ENCODE results near the gene RALGAPA2. TPM values are rescaled to one million over a fixed set of nuclear protein-coding genes. Genes with fewer than 3 reads are reported as not detected.
A peak's percentile ranks its signal among the peaks of the same experiment; 100 is the strongest.

Gene RALGAPA2
- 52.0 TPM for total RNA-seq

DNA sequence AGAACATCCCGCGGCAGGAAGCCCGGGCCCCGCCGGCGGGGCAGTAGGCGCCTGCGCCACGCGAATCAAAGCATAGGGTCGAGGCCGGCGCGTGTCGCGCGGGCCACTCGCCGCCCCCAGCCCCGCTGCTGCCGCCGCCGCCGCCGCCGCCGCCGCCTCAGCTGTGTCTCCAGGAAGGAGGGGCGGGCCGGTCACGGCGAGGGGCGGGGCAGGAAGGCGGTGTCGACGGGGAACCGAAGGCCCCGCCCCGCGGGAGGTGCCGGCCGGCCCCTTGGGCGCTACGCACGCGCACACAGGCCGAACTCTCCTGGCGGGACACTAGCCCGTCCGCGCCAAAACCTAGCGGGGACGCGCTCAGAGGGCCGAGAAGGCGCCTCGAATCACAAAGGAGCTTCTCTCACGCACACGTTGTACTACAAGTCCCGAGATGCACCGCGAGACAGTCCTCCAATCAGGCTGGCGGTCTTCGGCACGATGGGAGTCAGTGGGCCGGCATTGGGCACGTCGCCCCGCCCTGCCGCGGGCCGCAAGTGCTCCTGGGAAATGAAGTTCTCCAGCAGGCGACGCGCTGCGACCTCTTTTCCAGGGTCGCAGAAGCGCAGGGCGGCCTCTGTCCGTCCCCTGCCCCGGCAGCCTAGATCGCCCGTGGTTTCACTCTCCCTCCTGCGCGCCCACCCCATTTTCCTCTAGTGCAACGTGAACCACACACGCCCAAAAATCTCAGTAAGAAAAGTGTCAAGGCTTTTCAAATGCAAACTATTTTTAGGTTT lies at the start of gene RALGAPA2:
TSS of gene RALGAPA2 (minus strand) at position 171 of the 770 bp plus-strand sequence. CDS start at position 7, 164 bp downstream.
- DNase-seq (ENCODE audit: low spot score) (peak; percentile 99), ATAC-seq (peak; percentile 99)
- intact Hi-C loops (cut with DNase I): no loop called here

DNA sequence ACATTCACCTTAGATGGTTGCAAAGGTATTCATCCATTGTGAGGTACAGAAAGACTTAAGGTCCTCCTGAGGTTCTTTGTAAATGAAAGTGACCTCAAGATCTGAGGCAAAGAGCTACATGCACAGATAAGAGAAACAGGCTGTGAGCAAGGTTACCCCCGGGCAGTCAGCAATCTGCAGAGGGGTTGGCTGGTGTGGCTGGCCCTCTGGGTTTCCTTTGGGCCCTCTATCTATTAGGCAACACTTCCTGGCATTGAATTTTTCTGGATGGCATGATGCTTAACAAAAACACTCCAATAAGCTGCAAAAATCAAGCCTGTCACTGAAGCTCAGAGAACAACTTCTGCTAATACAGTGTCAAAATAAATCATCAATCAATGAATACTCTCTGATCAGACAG lies 48.9 kb upstream of the RALGAPA2 start:
- DNase-seq (ENCODE audit: low spot score) (no peak), ATAC-seq (peak; percentile 53)
- intact Hi-C loops (cut with DNase I): no loop called here

GRCh38 chr20:20759132-20759531 lies 46.7 kb upstream of the RALGAPA2 start:
- DNase-seq (ENCODE audit: low spot score) (no peak), ATAC-seq (no peak)
- intact Hi-C loops (cut with DNase I): no loop called here

DNA sequence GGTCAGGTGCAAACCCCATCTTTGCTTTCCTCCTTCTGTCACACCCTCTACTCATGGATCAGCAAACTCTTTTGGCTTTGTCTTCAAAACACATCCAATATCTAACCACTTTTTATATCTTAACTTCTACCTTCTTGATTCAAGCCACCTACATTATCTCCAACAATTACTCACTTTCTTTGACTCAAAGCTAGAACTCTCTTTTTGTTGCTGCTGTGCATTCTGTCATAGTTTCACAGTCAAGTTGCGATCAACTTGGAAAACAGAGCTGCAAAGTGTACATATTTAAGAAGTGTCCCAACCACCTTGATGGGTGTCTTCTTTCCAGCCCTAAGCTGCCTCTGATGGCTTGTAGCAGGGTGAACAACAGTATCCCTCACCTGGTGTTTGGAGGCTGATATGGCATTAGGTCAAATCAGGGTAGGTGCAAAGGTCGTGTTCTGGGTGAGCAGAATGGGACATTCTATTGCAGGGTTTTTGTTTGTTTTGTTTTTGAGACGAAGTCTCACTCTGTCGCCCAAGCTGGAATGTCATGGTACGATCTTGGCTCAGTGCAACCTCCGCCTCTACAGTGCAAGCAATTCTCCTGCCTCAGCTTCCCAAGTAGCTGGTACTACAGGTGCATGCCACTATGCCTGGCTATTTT lies 43.4 kb upstream of the RALGAPA2 start:
- no peak for ATAC-seq
- intact Hi-C loops (cut with DNase I): no loop called here
- DNase-seq (ENCODE audit: low spot score): no peak

DNA sequence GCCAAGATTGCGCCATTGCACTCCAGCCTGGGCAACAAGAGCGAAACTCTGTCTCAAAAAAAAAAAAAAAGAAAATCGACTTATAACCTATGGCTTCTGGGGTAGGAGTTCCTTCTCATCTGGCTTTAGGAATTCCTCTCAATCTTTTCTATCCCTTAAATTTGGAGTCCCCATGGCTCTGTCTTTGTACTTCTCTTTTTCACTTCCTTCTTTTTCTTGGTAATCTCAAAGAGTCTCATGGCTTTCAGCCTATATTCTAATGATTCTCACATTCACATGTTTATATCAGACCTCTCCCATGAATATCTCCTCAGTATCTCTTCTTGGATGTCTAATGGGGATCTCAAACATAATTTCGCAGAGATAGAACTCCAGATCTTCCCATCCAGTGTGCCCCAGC lies 42.8 kb upstream of the RALGAPA2 start:
- no peak for ATAC-seq
- intact Hi-C loops (cut with DNase I): no loop called here
- no peak for DNase-seq (ENCODE audit: low spot score)

GRCh38 chr20:20754714-20755113 lies 42.3 kb upstream of the RALGAPA2 start:
- DNase-seq (ENCODE audit: low spot score) (no peak), ATAC-seq (no peak)
- intact Hi-C loops (cut with DNase I): no loop called here

DNA sequence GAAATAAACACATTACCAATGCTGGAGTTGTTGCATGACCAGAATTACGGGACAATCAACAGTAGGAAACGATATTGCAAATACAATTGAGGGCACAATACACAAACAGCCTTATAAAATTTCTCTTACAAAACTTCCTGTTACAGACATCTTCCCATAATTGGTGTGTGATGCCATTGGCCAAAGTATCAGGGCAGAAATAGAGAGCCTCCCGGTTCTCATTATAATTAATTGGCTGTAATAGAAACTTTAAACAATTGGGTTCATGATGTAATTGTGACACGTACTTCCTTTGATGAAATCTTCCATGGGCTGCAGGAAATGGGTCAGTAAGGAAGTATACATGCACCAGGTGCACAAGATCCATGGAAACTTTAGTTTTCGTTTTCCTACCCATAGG lies 40.3 kb upstream of the RALGAPA2 start:
- ATAC-seq (no peak), DNase-seq (ENCODE audit: low spot score) (no peak)
- intact Hi-C loops (cut with DNase I): no loop called here

- intact Hi-C loops (cut with DNase I): no loop called here
- ATAC-seq (no peak), DNase-seq (ENCODE audit: low spot score) (no peak)
Measured at GRCh38 chr20:20747298-20747697, 34.9 kb upstream of the RALGAPA2 start.

GRCh38 chr20:20744170-20744725 lies 31.8 kb upstream of the RALGAPA2 start:
- peak; percentile 27 for ATAC-seq
- intact Hi-C loops (cut with DNase I): no loop called here
- DNase-seq (ENCODE audit: low spot score): no peak

DNA sequence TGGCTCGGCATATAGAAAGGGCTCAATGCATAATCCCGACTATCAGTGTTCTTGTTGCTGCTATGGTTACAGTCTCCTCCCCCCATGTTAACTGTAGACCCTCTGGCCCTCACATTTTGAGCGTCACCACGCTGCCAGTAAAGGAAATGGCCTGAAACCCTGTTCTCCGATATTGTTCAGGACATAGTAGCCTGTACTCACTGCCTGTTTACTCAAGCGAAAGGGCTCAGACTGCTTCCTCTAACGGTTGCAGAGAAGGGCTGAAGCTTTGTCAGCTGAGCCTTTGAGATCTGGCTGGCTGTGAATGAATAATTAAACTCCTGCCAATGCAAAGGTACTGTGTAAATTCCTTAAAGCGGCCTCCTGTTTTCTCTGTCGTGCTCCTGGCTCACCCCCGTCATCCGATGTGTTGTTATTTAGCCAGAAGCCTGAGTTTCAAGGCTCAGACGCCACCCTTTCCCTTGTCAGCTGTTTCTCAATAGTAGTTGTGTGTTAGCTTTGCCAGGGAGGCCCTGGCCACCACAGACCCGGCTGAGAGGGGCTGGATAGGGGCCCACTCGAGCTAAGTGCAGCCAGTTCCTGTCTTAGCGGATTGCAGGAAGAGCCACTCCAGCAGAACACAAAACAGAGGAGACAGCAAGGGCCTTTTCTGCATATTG lies 31.2 kb upstream of the RALGAPA2 start:
- ATAC-seq (peak; percentile 94), DNase-seq (ENCODE audit: low spot score) (peak; percentile 74)
- intact Hi-C loops (cut with DNase I): no loop called here

DNA sequence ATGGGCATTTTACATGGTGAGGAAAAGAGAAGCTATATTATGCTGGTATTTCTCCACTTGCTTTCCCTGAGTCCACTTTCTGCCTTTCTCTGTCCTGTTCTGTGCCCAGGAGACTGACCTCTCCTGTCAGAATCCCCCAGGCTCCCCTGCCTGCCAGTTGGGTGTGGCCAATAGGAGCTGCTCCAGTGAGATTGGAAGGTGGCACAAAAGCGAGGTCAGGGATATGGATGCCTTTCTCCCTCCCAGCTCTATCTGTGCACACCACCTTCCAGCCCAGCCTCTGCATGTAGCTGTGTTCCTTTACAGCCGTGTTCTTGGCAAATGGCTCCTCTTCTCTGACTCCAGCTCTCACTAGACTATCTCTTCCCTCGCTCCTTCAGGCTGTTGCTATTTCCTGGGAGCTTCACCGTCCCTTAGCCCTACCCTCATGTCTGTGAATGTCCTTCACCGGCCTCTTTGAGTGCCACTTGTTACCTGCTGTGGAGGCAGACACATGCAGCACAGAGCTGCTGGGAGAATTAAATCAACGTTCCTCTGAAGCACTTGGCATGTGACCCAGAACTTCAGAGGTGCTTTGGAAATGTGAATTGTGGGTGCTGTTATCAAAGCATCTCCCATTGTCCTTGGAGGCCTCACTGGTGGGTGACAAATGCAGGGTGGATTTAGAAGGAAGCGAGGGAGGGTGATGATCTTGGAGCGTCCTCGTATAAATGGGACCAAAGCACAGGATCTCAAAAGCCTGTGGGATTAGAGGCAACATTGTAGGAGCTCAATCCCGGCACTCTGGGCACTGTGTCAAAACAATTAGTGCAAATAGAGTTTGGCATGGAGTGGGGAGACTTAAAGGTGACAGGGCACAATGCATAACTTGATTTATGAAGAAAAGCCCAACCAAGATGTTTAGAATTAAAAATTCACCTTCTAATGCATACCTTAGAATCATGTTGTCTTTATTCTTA lies 28.9 kb upstream of the RALGAPA2 start:
- ATAC-seq: no peak
- intact Hi-C loops (cut with DNase I): no loop called here
- no peak for DNase-seq (ENCODE audit: low spot score)

GRCh38 chr20:20740541-20740940 lies 28.1 kb upstream of the RALGAPA2 start:
- DNase-seq (ENCODE audit: low spot score) (no peak), ATAC-seq (no peak)
- intact Hi-C loops (cut with DNase I): no loop called here

DNA sequence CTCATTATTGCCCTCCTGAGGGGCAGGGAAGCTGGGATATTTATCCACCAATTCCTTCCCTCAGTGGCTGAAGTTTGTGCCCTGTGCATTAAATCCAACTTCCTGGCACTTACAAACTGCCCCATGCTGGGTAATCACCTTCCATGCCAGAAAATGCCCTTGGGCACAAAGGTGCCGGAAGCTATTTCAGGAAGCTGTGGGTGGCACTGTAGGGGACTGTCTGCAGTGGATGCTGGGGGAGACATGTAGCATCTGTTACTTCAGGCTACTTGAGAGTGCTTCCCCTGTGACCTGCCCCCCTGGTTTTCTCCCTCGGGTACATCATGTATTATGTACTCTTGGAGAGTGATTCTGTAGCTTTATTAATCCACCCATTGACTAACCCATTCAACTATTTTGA lies 24.7 kb upstream of the RALGAPA2 start:
- DNase-seq (ENCODE audit: low spot score) (no peak), ATAC-seq (no peak)
- intact Hi-C loops (cut with DNase I): loop anchor here (10.0 kb wide), 1 partner anchor 542 kb away; no protein-coding TSS in a partner anchor

- ATAC-seq (no peak), DNase-seq (ENCODE audit: low spot score) (no peak)
- intact Hi-C loops (cut with DNase I): loop anchor here (10.0 kb wide), 1 partner anchor 542 kb away; no protein-coding TSS in a partner anchor
Measured at GRCh38 chr20:20736303-20736702, 23.9 kb upstream of the RALGAPA2 start.

- ATAC-seq: no peak
- intact Hi-C loops (cut with DNase I): loop anchor here (10.0 kb wide), 1 partner anchor 540 kb away; no protein-coding TSS in a partner anchor
- DNase-seq (ENCODE audit: low spot score): no peak
Measured at GRCh38 chr20:20734475-20734948, 22.1 kb upstream of the RALGAPA2 start.

DNA sequence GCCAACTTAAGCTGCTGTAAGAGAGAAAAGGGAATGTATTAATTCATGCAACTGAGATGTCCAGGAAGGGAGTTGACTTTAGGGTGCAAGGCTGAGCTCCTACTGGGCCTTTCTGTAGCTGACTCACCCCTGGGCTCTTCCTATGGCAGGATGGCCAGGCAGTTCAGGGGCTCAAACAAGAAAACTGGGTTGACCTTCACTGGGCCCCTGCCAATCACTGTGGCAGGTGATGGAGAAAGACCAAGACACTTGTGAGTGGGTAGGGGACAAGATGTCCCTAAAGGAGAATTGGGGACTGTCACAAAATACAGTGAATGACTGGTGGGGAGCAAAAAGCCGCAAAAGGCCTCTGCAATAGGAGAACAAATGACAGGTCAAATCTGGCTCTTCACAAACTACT lies 21.5 kb upstream of the RALGAPA2 start:
- intact Hi-C loops (cut with DNase I): loop anchor here (10.0 kb wide), 1 partner anchor 539 kb away; no protein-coding TSS in a partner anchor
- ATAC-seq: no peak
- no peak for DNase-seq (ENCODE audit: low spot score)

DNA sequence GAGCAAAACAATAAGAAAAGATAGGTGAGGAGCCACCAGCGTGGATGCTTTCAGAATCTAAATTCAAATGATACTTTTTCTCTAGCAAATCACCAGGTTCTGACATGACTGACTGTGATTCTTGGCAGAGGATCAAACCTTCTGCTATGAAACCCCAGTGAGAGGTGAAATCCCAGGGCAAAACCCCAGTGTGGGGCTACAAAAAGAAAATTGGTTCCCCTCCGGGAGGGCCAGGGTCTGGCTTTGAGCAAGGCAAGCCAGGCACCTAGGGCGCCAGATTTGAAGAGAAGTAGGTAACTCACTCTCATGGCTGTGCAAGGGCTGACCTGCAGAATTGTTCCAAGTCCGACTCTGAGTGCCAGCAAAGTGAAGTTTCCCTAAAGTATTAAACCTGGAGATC lies 20.2 kb upstream of the RALGAPA2 start:
- DNase-seq (ENCODE audit: low spot score) (no peak), ATAC-seq (no peak)
- intact Hi-C loops (cut with DNase I): loop anchor here (10.0 kb wide), 1 partner anchor 538 kb away; no protein-coding TSS in a partner anchor

GRCh38 chr20:20731945-20732296 lies 19.5 kb upstream of the RALGAPA2 start:
- no peak for DNase-seq (ENCODE audit: low spot score)
- no peak for ATAC-seq
- intact Hi-C loops (cut with DNase I): loop anchor here (10.0 kb wide), 1 partner anchor 537 kb away; no protein-coding TSS in a partner anchor

All from sciatic nerve (tissue), 2 donors.